MM.1S (cell line): Measurements from ENCODE around the gene MPST.

ENCODE experiments used
- DNase-seq: peaks from one replicate; pipeline ENCODE4 v3.0.0-alpha.2; 2015
- H2AFZ ChIP-seq: fragments of 300-600 bp; sonication (generic); 2 replicates; pipeline ENCODE4 v1.6.0; 2016; ENCODE audit warnings: antibody characterized with exemption, low read length
- H3F3A ChIP-seq: fragments of 300-600 bp; sonication (generic); 2 replicates; pipeline ENCODE4 v1.6.1; 2016; ENCODE audit warnings: mild to moderate bottlenecking, antibody characterized with exemption, low read length, moderate library complexity, mixed read lengths; ENCODE audit not compliant: insufficient read depth
- H3K27ac ChIP-seq: fragments of 300-600 bp; sonication (generic); 2 replicates; pipeline ENCODE4 v1.5.1; 2016; ENCODE audit warnings: mild to moderate bottlenecking, low read length
- H3K27me3 ChIP-seq: fragments of 300-600 bp; sonication (generic); replicated peaks from 2 replicates; pipeline ENCODE4 v1.6.0; 2016; ENCODE audit warnings: low read length; ENCODE audit not compliant: insufficient read depth
- H3K36me3 ChIP-seq: fragments of 300-600 bp; sonication (generic); replicated peaks from 2 replicates; pipeline ENCODE4 v1.6.1; 2016; ENCODE audit warnings: mild to moderate bottlenecking, low read length, mixed read lengths; ENCODE audit not compliant: insufficient read depth
- H3K4me1 ChIP-seq: fragments of 300-600 bp; sonication (generic); 2 replicates; pipeline ENCODE4 v1.6.1; 2016; ENCODE audit warnings: low read length, mixed read lengths
- H3K4me2 ChIP-seq: fragments of 300-600 bp; sonication (generic); 2 replicates; pipeline ENCODE4 v1.6.0; 2016; ENCODE audit warnings: low read depth, low read length
- H3K4me3 ChIP-seq: fragments of 300-600 bp; sonication (generic); 2 replicates; pipeline ENCODE4 v1.5.1; 2016; ENCODE audit warnings: low read length, mixed read lengths
- H3K79me2 ChIP-seq: fragments of 300-600 bp; sonication (generic); 2 replicates; pipeline ENCODE4 v1.6.1; 2016; ENCODE audit warnings: mixed run types, low read length, mixed read lengths
- H3K9ac ChIP-seq: fragments of 300-600 bp; sonication (generic); 2 replicates; pipeline ENCODE4 v1.6.1; 2016; ENCODE audit warnings: low read length, mixed read lengths
- H3K9me2 ChIP-seq: fragments of 300-600 bp; sonication (generic); replicated peaks from 2 replicates; pipeline ENCODE4 v1.6.1; 2016; ENCODE audit warnings: mild to moderate bottlenecking, low read length, mixed read lengths; ENCODE audit not compliant: insufficient read depth
- H3K9me3 ChIP-seq: fragments of 300-600 bp; sonication (generic); replicated peaks from 2 replicates; pipeline ENCODE4 v1.6.1; 2016; ENCODE audit warnings: mild to moderate bottlenecking, low read length, mixed read lengths; ENCODE audit not compliant: insufficient read depth
- H4K20me1 ChIP-seq: fragments of 300-600 bp; sonication (generic); 2 replicates; pipeline ENCODE4 v1.6.1; 2016; ENCODE audit warnings: mild to moderate bottlenecking, low read length, moderate library complexity, mixed read lengths; ENCODE audit not compliant: insufficient read depth
- EZH2 ChIP-seq: fragments of 300-600 bp; sonication (generic); optimal IDR thresholded peaks from 2 replicates; pipeline ENCODE3; 2017; ENCODE audit warnings: low read depth, mild to moderate bottlenecking, antibody characterized with exemption, low read length, mixed read lengths
- EZH2phosphoT487 ChIP-seq: fragments of 300-600 bp; sonication (generic); IDR thresholded peaks from 2 replicates; pipeline ENCODE4 v1.6.1; 2018; ENCODE audit warnings: antibody characterized with exemption, low read length
- TF ChIP-seq, protein P1 (sequence below): fragments of 300-600 bp; sonication (generic); IDR thresholded peaks from 2 replicates; pipeline ENCODE4 v1.5.1; 2016; ENCODE audit warnings: antibody characterized with exemption, low read length, mixed read lengths

Gene MPST

DNA sequence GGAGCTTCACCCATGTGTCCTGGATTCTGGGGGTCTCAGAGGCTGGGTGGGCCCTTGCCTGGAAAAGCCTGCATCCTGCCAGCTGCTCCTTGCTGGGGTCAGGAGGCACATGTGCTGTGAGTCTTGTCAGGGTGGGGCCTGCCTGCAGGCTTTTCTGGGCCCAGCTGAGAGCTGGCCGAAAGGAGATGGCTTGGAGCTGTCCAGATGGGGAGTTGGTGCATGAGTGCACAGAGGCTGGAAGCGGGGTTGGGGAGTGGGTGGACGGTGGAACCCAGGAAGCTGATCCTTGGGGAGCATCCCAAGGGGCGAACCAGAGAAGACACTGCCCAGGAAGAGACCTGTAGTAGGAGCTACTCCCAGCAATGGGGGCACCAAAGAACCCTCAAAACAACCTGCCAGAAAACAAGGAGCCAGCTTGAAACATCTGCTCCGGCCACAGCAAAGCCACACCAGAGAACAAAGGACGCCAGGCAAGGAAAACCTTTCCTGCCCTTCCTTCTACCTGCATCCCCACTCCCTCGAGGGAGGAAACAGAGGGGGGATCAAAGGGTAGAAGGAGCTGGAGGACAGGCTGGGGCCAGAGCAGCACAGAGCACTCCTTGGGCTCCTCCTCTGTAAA lies 23.8 kb downstream of the MPST start:
- Histone ChIP-seq H3K4me2 (no peak overlapping the region), H3F3A (no peaks in the 10 kb centered on the region), H3K27ac (no peak overlapping the region), H3K9ac (no peak overlapping the region), H3K9me2 (no peaks in the 10 kb centered on the region), H3K36me3 (no peaks in the 10 kb centered on the region), H4K20me1 (no peaks in the 10 kb centered on the region), H3K9me3 (no peaks in the 10 kb centered on the region), H3K4me3 (no peak overlapping the region), H3K27me3 (peaks cover 14% of the 10 kb centered on the region; the same call in 1 of the 2 replicates), H2AFZ (no peak overlapping the region), H3K79me2 (no peaks in the 10 kb centered on the region), H3K4me1 (0 out of 2 replicates have a peak, but pooled peaks cover 6% of the 10 kb centered on the region)
- TF ChIP-seq, protein P1, sequence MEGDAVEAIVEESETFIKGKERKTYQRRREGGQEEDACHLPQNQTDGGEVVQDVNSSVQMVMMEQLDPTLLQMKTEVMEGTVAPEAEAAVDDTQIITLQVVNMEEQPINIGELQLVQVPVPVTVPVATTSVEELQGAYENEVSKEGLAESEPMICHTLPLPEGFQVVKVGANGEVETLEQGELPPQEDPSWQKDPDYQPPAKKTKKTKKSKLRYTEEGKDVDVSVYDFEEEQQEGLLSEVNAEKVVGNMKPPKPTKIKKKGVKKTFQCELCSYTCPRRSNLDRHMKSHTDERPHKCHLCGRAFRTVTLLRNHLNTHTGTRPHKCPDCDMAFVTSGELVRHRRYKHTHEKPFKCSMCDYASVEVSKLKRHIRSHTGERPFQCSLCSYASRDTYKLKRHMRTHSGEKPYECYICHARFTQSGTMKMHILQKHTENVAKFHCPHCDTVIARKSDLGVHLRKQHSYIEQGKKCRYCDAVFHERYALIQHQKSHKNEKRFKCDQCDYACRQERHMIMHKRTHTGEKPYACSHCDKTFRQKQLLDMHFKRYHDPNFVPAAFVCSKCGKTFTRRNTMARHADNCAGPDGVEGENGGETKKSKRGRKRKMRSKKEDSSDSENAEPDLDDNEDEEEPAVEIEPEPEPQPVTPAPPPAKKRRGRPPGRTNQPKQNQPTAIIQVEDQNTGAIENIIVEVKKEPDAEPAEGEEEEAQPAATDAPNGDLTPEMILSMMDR, result no peak
- no peak for TF ChIP-seq EZH2
- no peak for TF ChIP-seq EZH2phosphoT487
- DNase-seq, result no peak

- TF ChIP-seq, protein P1, result peak; percentile 79
- no peak for TF ChIP-seq EZH2
- TF ChIP-seq EZH2phosphoT487, result no peak
- no peaks in the 10 kb centered on the region for H4K20me1 ChIP-seq
- H3K9me3 ChIP-seq, result no peaks in the 10 kb centered on the region
- H3K4me2 ChIP-seq, result no peak overlapping the region
- no peaks in the 10 kb centered on the region for H3F3A ChIP-seq
- no peak overlapping the region for H3K4me3 ChIP-seq
- H3K9ac ChIP-seq, result no peak overlapping the region
- no peaks in the 10 kb centered on the region for H3K9me2 ChIP-seq
- H3K36me3 ChIP-seq, result no peaks in the 10 kb centered on the region
- H2AFZ ChIP-seq, result no peak overlapping the region
- DNase-seq, result peak; percentile 73
- H3K79me2 ChIP-seq, result no peaks in the 10 kb centered on the region
- peaks cover 14% of the 10 kb centered on the region; the same call in 1 of the 2 replicates for H3K27me3 ChIP-seq
- H3K27ac ChIP-seq, result no peak overlapping the region
- H3K4me1 ChIP-seq, result 0 out of 2 replicates have a peak, but pooled peaks cover 6% of the 10 kb centered on the region
Measured at GRCh38 chr22:37043828-37044538, 24.4 kb downstream of the MPST start.

DNA sequence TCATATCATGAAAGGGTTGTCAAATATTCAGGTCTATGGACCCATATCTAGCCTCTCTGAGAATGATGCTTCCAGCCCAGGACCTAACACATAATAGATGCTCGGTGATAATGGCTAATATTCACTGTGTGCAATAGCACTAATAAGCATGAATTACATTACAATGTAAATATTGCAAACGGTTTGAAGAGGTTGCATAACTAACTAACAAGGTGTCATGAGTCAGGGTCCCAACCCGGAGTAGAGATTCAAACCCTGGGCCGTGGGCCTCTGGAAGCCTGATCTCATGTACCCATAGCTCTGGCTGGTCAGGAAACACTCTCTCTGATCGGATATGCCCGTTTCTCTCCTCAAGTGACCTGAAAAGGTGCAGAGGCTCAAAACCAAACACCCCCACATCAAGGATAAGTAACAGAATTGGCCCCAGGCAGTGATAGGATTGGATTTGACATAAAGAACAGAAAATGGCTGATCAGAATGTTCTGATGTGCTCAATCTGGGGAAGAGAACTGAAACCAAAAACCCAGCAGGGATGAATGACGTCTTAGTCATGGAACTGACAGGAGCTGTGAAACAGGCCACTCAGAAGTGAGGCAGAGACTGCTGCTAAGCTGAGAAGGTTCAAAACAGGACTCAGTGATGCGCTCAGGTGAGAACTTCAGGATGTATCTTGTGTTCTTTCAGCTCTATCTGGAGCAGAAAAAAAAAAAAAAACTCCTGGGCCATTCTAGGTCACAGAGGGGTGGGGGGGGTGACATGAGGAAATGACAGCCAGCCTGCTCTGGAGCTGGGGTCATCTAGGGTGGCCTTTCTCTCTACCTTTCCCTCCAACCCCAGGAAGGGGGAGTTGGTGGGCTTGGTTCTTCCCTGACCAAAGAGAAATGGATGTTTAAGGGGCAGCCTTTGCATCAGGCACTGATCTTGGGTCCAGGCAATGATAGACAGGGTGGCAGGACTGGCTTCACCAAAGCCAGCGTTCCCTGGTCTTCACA lies 25.4 kb downstream of the MPST start:
- Histone ChIP-seq H3F3A (no peaks in the 10 kb centered on the region), H3K9me2 (no peaks in the 10 kb centered on the region), H4K20me1 (no peaks in the 10 kb centered on the region), H2AFZ (no peak overlapping the region), H3K4me3 (no peak overlapping the region), H3K79me2 (no peaks in the 10 kb centered on the region), H3K9me3 (no peaks in the 10 kb centered on the region), H3K9ac (no peak overlapping the region), H3K4me2 (no peak overlapping the region), H3K27me3 (peaks cover 10% of the 10 kb centered on the region; the same call in 1 of the 2 replicates), H3K27ac (no peak overlapping the region), H3K4me1 (0 out of 2 replicates have a peak, but pooled peaks cover 6% of the 10 kb centered on the region), H3K36me3 (no peaks in the 10 kb centered on the region)
- no peak for DNase-seq
- no peak for TF ChIP-seq EZH2phosphoT487
- TF ChIP-seq EZH2, result no peak
- TF ChIP-seq, protein P1, result no peak
